GM12875 (cell line): Measurements from ENCODE around the gene FANCC.
A peak's percentile ranks its signal among the peaks of the same experiment; 100 is the strongest.

ENCODE experiments used
- H3K4me3 ChIP-seq: one replicate; pipeline ENCODE4 v1.5.1; 2011; ENCODE audit warnings: low read depth, low read length, control low read depth
- CTCF ChIP-seq: IDR thresholded peaks from 2 replicates; pipeline ENCODE4 v1.5.1; 2011; ENCODE audit warnings: low read depth, mild to moderate bottlenecking, control low read depth, inconsistent platforms, low read length, moderate library complexity, borderline replicate concordance; ENCODE audit not compliant: insufficient read depth

The FANCC gene

GRCh38 chr9:95127249-95128176 lies 190.0 kb downstream of the FANCC start:
- H3K4me3 ChIP-seq, result no peak overlapping the region
- TF ChIP-seq CTCF, result peak; percentile 95

GRCh38 chr9:95126739-95127138 lies 190.8 kb downstream of the FANCC start:
- H3K4me3 ChIP-seq, result no peak overlapping the region
- no peak for TF ChIP-seq CTCF

- no peak overlapping the region for H3K4me3 ChIP-seq
- TF ChIP-seq CTCF, result no peak
Observed at GRCh38 chr9:95125652-95126051, 191.9 kb downstream of the FANCC start.

GRCh38 chr9:95124582-95125367 lies 192.7 kb downstream of the FANCC start:
- no peak for TF ChIP-seq CTCF
- H3K4me3 ChIP-seq, result no peak overlapping the region

- no peak for TF ChIP-seq CTCF
- no peak overlapping the region for H3K4me3 ChIP-seq
Observed at GRCh38 chr9:95120781-95121370, 196.6 kb downstream of the FANCC start.

- no peak for TF ChIP-seq CTCF
- no peak overlapping the region for H3K4me3 ChIP-seq
Observed at GRCh38 chr9:95118596-95118995, 198.9 kb downstream of the FANCC start.
